ENCODE results near the gene PTPRN. TPM values are rescaled to one million over a fixed set of nuclear protein-coding genes. Genes with fewer than 3 reads are reported as not detected.
"Not testable (repeated sequence)": the region's sequence is repeated elsewhere in the genome, so short reads cannot be mapped to it uniquely, and the experiment has no call there.

The PTPRN gene
- total RNA-seq, 1 experiment from 2014 or later: 11.3 TPM

DNA sequence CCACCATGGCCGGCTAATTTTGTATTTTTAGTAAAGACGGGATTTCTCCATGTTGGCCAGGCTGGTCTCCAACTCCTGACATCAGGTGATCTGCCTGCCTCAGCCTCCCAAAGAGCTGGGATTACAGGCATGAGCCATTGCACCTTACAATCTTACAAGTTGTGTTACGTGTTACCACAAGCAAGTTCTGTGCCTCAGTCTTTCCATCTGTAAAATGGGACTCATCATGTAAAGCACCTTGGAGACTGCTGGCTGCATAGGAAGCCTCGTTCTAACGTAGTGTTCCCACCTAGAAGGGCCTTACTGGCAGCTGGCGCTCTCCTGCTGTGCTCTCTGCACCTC lies 20.0 kb downstream of the PTPRN start:
- no peak for DNase-seq (ENCODE audit: extremely low read depth, low read depth)

GRCh38 chr2:219287580-219288265 lies 21.5 kb downstream of the PTPRN start:
- no peak for DNase-seq (ENCODE audit: extremely low read depth, low read depth)

GRCh38 chr2:219287116-219287440 lies 22.1 kb downstream of the PTPRN start:
- not testable (repeated sequence) for DNase-seq (ENCODE audit: extremely low read depth, low read depth)

DNA sequence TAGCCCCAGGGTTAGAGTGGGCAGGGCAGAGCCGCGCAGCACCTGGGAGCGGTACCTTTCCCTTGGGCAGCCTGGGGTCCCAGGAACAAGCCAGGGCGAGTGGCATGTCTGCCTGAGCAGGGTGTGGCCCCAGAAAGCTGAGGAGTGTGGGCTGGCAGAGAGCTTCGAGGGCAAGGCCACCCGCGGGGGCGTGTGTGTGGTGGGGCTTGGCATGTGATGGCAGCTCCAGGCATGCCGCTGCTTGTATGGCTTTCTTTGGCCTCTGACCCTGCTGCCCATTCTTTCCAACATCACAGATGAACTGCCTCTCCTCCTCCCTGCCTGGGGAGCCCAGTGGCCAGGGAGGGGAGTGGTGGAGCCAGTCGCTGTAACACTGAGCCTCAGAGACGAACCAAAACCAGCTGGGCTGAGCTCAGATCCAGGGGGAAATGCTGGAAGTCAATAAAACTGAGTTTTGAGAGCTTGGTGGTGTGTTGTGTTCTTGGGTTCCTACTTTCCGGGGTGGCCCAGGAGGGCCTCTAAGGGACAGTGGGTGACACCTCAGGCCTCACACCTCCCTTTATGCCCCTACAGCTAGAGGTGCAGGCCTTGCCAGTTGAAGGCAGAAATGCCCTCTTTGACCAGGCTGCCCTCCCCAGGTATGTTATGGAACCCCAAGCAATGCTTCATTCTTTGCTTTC lies 22.6 kb downstream of the PTPRN start:
- DNase-seq (ENCODE audit: extremely low read depth, low read depth): no peak

DNA sequence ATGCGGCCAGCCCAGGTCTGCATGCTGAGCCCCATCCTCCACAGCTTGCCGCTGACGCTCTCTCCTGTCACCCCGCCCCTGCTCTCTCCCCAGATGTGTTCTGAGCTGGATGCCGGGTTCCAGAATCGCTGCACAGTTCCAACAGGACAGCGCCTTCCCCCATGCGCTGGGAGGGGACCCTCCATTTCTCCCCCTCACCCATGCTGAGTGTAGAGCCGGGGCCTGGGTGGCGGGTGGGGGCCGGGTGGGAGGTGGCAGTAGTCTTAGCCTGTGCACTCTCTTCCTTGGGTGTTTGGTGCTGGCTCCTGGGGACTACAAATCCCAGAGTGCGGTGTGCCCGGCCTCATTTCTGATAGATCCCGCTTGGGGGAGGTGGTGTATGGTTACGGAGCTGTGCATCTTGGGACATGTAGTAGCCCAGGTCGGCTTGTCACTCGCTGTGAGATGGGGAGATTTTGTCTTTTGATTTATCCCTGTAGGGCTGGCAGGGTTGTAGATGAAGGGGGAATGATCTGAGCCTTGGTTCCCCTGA lies 23.2 kb downstream of the PTPRN start:
- DNase-seq (ENCODE audit: extremely low read depth, low read depth): no peak

- DNase-seq (ENCODE audit: extremely low read depth, low read depth): no peak
These were observed 23.8 kb downstream of the PTPRN start for GRCh38 chr2:219285373-219285735.

- no peak for DNase-seq (ENCODE audit: extremely low read depth, low read depth)
These were observed 24.5 kb downstream of the PTPRN start for GRCh38 chr2:219284501-219285372.

DNA sequence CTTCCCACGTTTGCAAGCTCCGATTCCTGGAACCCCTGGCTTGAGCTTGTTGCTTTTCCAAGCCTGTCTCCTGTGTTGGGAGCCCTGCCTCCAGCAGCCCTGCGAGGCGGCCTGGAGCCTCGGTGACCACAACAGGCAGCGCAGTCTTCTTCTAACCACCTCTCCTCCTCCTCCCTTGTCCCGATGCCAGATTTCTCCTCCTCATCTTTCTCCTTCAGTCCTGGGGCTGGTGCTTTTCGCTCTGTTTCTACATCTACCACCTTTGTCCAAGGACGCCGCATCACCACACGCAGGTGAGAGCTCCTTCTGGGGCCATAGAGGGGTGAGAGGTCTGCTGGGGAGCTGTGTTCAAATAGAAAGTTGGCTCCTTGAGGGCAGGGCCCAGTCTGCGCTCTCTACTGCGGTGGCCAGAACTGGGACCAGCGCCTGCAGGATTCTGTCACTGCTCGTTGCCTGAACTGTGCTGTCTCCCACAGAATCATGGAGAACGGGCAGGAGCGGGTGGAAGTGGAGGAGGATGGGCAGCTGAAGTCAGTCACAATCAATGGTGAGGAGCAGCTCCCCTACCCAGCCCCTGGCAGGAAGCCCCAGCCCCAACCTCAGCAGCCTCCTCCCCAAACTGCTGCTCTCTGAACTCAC lies 26.1 kb downstream of the PTPRN start:
- no peak for DNase-seq (ENCODE audit: extremely low read depth, low read depth)

DNA sequence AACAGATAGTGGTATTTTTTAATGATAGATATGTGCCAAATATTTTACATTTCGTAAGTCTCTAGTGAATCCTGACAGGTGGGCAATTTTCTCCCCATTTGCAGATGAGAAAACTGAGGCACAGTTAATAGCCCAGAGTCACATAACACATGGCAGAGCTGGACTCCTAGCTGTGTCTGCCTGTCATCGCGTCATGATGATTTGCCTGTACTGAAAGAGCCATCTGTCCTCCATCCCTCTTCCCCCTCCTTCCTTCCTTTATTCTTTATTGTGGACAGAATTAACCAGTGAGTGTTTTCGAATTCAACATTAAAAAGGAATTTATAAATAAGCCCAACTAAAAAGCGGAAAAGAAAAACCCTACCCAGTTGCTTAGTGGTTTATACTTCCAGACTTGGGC lies 26.8 kb downstream of the PTPRN start:
- no peak for DNase-seq (ENCODE audit: extremely low read depth, low read depth)

DNA sequence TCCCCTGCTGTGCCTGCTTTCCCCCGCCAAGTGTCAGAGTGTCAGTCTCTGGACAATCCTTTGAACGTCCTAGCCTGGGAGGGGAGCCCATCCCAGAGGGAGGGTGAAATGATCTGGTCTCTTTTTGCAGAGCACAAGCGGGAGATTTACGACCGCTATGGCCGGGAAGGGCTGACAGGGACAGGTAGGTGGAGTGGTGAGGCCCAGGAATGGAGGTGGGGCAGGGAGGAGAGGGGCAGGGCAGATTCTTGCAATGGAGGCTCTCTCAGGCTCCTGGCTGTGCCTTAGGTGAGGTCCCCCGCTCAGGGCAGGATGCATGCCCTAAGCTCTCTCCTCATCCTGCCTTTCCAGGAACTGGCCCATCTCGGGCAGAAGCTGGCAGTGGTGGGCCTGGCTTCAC lies 27.6 kb downstream of the PTPRN start:
- no peak for DNase-seq (ENCODE audit: extremely low read depth, low read depth)

DNA sequence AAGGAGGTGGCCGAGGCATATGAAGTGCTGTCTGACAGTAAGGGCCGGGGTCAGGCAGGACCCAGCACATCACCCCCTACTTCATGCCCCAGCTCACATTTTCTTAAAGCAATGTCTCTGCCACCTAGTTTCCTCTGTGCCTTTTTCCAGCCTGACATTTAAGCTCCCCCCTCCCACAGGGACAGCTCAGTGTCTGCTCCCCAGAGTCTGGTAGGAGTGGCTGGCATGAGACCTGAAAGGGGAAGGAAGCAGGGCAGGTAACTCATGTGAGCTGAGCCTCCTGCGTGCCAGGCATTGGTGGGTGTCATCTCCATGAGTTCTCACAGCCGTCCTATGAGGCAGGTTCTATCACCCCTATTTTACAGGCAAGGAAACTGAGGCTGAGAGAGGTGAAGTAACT lies 28.6 kb downstream of the PTPRN start:
- no peak for DNase-seq (ENCODE audit: extremely low read depth, low read depth)

- DNase-seq (ENCODE audit: extremely low read depth, low read depth): no peak
These were observed 29.2 kb downstream of the PTPRN start for GRCh38 chr2:219279916-219280516.

- DNase-seq (ENCODE audit: extremely low read depth, low read depth): peak; percentile 97
These were observed 29.9 kb downstream of the PTPRN start, which contains the start of gene DNAJB2 for GRCh38 chr2:219279151-219279915. DNAJB2 (plus strand) TSS chr2:219279366; CDS start chr2:219279834, 468 bp downstream.

DNA sequence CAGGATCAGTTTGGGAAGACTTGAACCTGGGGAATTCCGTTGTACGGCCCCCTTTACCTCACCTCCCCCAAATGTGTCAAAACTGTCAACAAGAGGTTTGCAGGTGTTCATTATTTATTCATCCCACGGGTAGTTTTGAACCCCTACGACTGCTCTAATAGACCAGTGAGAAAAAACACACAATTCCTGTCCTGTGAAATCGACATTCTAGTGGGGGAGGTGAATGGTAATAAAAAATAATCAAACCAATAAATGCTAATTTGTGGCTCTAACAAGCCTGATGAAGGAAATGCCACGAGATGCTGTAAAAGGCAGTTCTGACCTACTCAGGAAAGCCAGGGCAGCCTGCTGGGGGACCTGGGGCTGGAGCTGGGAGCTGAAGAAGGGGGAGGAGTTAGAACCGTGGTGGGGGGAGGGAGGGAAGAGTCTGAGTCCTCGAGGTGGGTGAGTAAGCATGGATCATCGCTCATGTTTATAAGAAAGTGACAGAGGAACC lies 30.5 kb downstream of the PTPRN start:
- no peak for DNase-seq (ENCODE audit: extremely low read depth, low read depth)

DNA sequence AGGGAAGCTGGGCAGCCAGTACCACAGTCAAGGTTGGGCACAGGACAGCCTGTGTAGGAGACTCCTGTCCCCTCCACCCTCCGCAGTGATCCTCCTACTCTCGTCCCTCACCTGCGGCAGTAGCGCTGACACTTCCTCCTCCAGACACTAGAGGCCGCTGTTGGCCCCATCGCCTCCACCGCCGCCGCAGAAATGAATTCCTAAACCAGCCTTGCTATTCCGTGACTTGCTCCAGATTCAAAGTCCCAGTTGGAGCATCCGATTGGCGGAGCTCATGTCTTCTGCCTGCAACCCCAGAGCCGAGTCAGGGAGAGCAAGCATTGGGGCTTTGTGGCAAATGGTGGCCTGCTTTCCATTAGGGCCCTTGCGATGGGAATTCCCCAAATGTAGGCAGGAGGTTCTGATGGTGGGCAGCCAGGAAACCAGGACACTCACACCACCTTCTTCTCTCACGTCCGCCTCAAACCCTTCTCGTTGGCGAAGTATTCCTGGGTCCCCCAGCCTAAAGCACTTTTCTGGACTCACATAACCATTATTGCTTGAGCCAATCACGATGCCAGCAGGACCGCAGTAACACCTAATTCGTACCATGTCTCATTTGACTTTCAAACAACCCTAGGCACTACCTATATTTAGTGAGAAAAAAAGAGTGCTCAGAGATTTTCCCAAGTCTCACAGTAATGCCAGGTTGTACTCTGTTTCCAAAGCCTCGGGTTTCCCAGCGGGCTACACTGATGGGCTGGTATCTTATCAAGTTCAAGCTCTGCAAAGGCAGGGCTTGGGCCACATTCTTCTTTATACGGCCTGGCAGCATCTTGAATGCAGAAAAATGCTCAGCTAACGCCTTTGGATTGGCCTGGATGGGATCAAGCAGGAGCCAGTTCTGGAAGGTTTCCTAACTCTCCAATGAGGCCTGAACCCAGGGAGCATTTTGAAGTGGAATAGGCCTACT lies 31.2 kb downstream of the PTPRN start:
- DNase-seq (ENCODE audit: extremely low read depth, low read depth): peak; percentile 79

- DNase-seq (ENCODE audit: extremely low read depth, low read depth): no peak
These were observed 34.8 kb downstream of the PTPRN start for GRCh38 chr2:219274361-219274921.

DNA sequence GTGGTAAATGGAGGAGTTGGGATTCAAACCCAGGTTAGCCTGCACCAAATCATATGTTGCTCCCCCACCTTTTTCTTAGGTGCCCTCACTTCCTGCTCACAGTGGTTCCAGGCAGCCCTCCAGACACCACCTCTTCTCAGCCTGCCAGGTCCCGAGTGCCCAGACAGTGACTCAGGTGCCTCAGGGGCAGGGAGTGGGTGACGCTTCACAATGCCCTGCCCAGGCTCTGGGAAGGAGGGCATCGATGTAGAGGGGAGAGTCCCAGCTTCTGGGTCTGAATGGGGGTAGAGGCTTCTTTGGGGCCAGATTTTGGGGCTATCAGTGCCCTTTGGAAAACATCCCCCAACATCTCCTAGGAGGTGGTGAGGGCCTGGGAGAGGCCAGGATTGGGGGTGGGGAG lies 35.3 kb downstream of the PTPRN start:
- no peak for DNase-seq (ENCODE audit: extremely low read depth, low read depth)

DNA sequence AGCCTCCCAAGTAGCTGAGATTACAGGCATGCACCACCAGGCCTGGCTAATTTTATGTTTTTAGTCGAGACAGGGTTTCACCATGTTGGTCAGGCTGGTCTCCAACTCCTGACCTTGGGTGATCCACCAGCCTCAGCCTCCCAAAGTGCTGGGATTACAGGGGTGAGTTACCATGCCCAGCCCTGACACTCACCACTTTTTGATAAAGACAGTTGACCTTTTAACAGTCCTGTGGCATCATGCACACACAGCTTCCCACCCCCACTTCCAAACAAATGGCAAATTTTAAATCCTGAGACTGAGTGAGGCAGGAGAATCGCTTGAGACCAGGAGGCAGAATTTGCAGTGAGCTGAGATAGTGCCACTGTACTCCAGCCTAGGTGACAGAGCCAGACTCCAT lies 36.2 kb downstream of the PTPRN start:
- no peak for DNase-seq (ENCODE audit: extremely low read depth, low read depth)

Measured in NCI-H460 (cell line).